B cell (primary cell): Measurements from ENCODE around the gene CAPNS2. TPM values are rescaled to one million over a fixed set of nuclear protein-coding genes. Genes with fewer than 3 reads are reported as not detected.

ENCODE experiments used
- ATAC-seq: fragments of 200-7000 bp; cut with Tn5 transposase; one replicate; pipeline ENCODE4 v1.10.0; 2021; ENCODE audit warnings: low read depth, mild to moderate bottlenecking, moderate number of reproducible peaks, moderate library complexity
- CTCF ChIA-PET: fragments of 350-600 bp; sonication (Branson Sonifier 250); formaldehyde crosslinking; loops from one replicate; lab custom pipeline; 2021; ENCODE audit warnings: antibody characterized with exemption, inconsistent platforms; lab: Charles Lee
- POLR2A ChIA-PET: fragments of 350-600 bp; sonication (Branson Sonifier 250); formaldehyde crosslinking; loops from one replicate; lab custom pipeline; 2021; ENCODE audit warnings: antibody characterized with exemption; lab: Charles Lee
- DNase-seq: peaks from one replicate; pipeline ENCODE4 v3.0.0; 2013
- H2AFZ ChIP-seq: 2 replicates; pipeline ENCODE4 v1.6.1; 2012; ENCODE audit warnings: mild to moderate bottlenecking, low read depth, low read length; ENCODE audit not compliant: insufficient read depth, poor library complexity, severe bottlenecking
- H3K27ac ChIP-seq, 2 donors: 1 replicate in 1 of 2; 2 replicates in 1 of 2; pipeline ENCODE4 v1.5.1; 2012 to 2013; ENCODE audit warnings: low read length in 2 of 2, mild to moderate bottlenecking in 2 of 2, moderate library complexity in 1 of 2
- H3K27me3 ChIP-seq, 4 experiments: fragments of 200-600 bp in 1 of 4; sonication (generic) in 1 of 4; replicated peaks in 1 of 4; 1 replicate in 2 of 4; 2 replicates in 2 of 4; pipeline versions ENCODE4 v1.6.1 to v1.7.0; 2013 to 2016; ENCODE audit warnings: low read length in 3 of 4, mild to moderate bottlenecking in 2 of 4, mixed read lengths in 1 of 4, moderate library complexity in 1 of 4; ENCODE audit not compliant: insufficient read depth in 4 of 4, control insufficient read depth in 3 of 4; ENCODE audit errors: control extremely low read depth in 1 of 4
- H3K36me3 ChIP-seq, 2 experiments: replicated peaks in 1 of 2; 1 replicate in 1 of 2; 2 replicates in 1 of 2; pipeline versions ENCODE4 v1.6.1 to v1.7.1; 2013; ENCODE audit warnings: low read length in 1 of 2; ENCODE audit not compliant: insufficient read depth in 2 of 2, control insufficient read depth in 1 of 2; ENCODE audit errors: control extremely low read depth in 1 of 2, extremely low read depth in 1 of 2
- H3K4me1 ChIP-seq, 2 donors: fragments of 200-600 bp in 1 of 2; sonication (generic) in 1 of 2; 1 replicate in 1 of 2; 2 replicates in 1 of 2; pipeline versions ENCODE4 v1.5.1 to v1.6.1; 2013 to 2017; ENCODE audit warnings: low read length in 2 of 2; ENCODE audit not compliant: control insufficient read depth in 2 of 2, insufficient read depth in 2 of 2
- H3K4me2 ChIP-seq: replicated peaks from 2 replicates; pipeline ENCODE3; 2012; ENCODE audit warnings: mild to moderate bottlenecking, low read depth, low read length; ENCODE audit not compliant: poor library complexity, severe bottlenecking
- H3K4me3 ChIP-seq, 5 experiments: fragments of 200-600 bp in 1 of 5; sonication (generic) in 1 of 5; 1 replicate in 3 of 5; 2 replicates in 2 of 5; pipeline versions ENCODE4 v1.5.1 to v1.7.0; 2011 to 2016; ENCODE audit warnings: low read length in 4 of 5, mild to moderate bottlenecking in 4 of 5, low read depth in 2 of 5, control low read depth in 1 of 5, moderate library complexity in 1 of 5; ENCODE audit not compliant: insufficient read depth in 1 of 5; ENCODE audit errors: control extremely low read depth in 1 of 5, extremely low read depth in 1 of 5
- H3K79me2 ChIP-seq: fragments of 200-600 bp; sonication (generic); one replicate; pipeline ENCODE4 v1.6.0; 2016; ENCODE audit warnings: low read length; ENCODE audit not compliant: control insufficient read depth, insufficient read depth
- H3K9ac ChIP-seq: fragments of 200-600 bp; sonication (generic); 2 replicates; pipeline ENCODE4 v1.6.1; 2017; ENCODE audit warnings: mild to moderate bottlenecking, low read length, moderate library complexity
- H3K9me3 ChIP-seq, 3 donors: one replicate each; pipeline versions ENCODE4 v1.6.1 to v1.7.1; 2013; ENCODE audit warnings: low read length in 2 of 3; ENCODE audit not compliant: control insufficient read depth in 2 of 3, insufficient read depth in 1 of 3; ENCODE audit errors: control extremely low read depth in 1 of 3
- H4K20me1 ChIP-seq: 2 replicates; pipeline ENCODE4 v1.6.0; 2012; ENCODE audit warnings: mild to moderate bottlenecking, low read length; ENCODE audit not compliant: insufficient read depth, control insufficient read depth, poor library complexity, severe bottlenecking
- H3K27ac Mint-ChIP-seq: one replicate; pipeline ENCODE4 v1.8.0; 2021; ENCODE audit warnings: mixed read lengths
- H3K27me3 Mint-ChIP-seq: one replicate; pipeline ENCODE4 v1.8.0; 2021; ENCODE audit warnings: mixed read lengths
- H3K4me1 Mint-ChIP-seq: one replicate; pipeline ENCODE4 v1.8.0; 2021; ENCODE audit warnings: mixed read lengths
- H3K4me3 Mint-ChIP-seq: one replicate; pipeline ENCODE4 v1.8.0; 2021; ENCODE audit warnings: mixed read lengths
- H3K9me3 Mint-ChIP-seq: one replicate; pipeline ENCODE4 v1.8.0; 2022; ENCODE audit warnings: mixed read lengths; ENCODE audit not compliant: insufficient read depth
- EZH2 ChIP-seq: IDR thresholded peaks from 2 replicates; pipeline ENCODE4 v1.6.1; 2012; ENCODE audit warnings: borderline replicate concordance, low read depth, mild to moderate bottlenecking, moderate library complexity, low read length; ENCODE audit not compliant: insufficient read depth, poor library complexity, severe bottlenecking
- WGBS: methylation state at CpG from one replicate; pipeline ENCODE4 v1.1.5; 2013; ENCODE audit warnings: missing lambda C conversion rate; ENCODE audit not compliant: insufficient coverage; 5-methylcytosine and 5-hydroxymethylcytosine counted together
- intact Hi-C: fragments of 100-400 bp; cut with micrococcal nuclease; formaldehyde crosslinking; loops from one replicate; pipeline ENCODE4 v1.10.0; 2022
- polyA plus RNA-seq: library from polyadenylated mRNA; depleted of rRNA; stranded (reverse); fragments of >200 nt; gene quantifications from 2 replicates; pipeline ENCODE4 v1.2.3, GENCODE V29; 2012
- total RNA-seq, 2 donors: library from RNA; stranded (reverse); fragments of 120-200 nt in 1 of 2; gene quantifications; 1 replicate in 1 of 2; 2 replicates in 1 of 2; pipeline versions ENCODE4 v1.2.3 to v1.2.4, GENCODE V29; 2013 to 2022
- TF ChIP-seq, protein P1 (sequence below): fragments of 200-600 bp; IDR thresholded peaks from one replicate; pipeline ENCODE4 v1.8.0; 2022; ENCODE audit warnings: antibody characterized with exemption, mild to moderate bottlenecking

Gene CAPNS2
- total and polyA plus RNA-seq, 2 donors (not counting 1 experiment from before 2014, with no cell fraction given): not detected

DNA sequence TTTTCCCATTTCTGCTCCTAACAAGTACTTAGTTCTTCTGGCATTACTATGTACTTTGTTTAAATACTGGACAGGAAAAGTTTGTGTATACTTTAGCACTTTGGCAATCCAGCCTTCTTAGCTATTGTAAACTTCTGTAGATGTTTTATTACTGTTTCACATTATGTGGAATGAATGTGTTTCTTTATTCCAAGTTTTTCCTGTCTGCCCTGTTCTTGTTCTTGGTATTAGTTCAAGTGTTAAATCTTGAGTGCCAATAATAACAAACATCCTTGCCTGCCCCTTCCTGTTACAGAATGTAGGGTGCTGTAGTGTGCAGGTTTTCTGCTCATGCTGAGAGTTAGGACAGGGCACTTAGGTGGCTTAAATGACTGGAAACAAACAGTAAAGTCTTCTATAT lies 7.3 kb upstream of the CAPNS2 start:
- no peak overlapping the region for H3K4me3 ChIP-seq
- no peaks in the 10 kb centered on the region for H3K79me2 ChIP-seq
- H2AFZ ChIP-seq: no peak overlapping the region
- H3K27me3 ChIP-seq: no peaks in the 10 kb centered on the region
- peaks cover 0 to 2% of the 10 kb centered on the region in 2 experiments for H3K36me3 ChIP-seq
- no peaks in the 10 kb centered on the region for H3K9me3 ChIP-seq
- H3K9ac ChIP-seq: no peak overlapping the region
- no peak for DNase-seq
- ATAC-seq: no peak
- no peak overlapping the region for H3K27ac ChIP-seq
- no peaks in the 10 kb centered on the region for H4K20me1 ChIP-seq
- intact Hi-C loops: no loop called here
- H3K9me3 Mint-ChIP-seq: no peaks in the 10 kb centered on the region
- TF ChIP-seq, protein P1, sequence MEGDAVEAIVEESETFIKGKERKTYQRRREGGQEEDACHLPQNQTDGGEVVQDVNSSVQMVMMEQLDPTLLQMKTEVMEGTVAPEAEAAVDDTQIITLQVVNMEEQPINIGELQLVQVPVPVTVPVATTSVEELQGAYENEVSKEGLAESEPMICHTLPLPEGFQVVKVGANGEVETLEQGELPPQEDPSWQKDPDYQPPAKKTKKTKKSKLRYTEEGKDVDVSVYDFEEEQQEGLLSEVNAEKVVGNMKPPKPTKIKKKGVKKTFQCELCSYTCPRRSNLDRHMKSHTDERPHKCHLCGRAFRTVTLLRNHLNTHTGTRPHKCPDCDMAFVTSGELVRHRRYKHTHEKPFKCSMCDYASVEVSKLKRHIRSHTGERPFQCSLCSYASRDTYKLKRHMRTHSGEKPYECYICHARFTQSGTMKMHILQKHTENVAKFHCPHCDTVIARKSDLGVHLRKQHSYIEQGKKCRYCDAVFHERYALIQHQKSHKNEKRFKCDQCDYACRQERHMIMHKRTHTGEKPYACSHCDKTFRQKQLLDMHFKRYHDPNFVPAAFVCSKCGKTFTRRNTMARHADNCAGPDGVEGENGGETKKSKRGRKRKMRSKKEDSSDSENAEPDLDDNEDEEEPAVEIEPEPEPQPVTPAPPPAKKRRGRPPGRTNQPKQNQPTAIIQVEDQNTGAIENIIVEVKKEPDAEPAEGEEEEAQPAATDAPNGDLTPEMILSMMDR: no peak
- TF ChIP-seq EZH2: no peak
- H3K4me1 ChIP-seq: no peaks in the 10 kb centered on the region
- H3K27me3 Mint-ChIP-seq: peaks cover 3% of the 10 kb centered on the region
- H3K4me1 Mint-ChIP-seq: no peaks in the 10 kb centered on the region
- H3K27ac Mint-ChIP-seq: no peak overlapping the region
- no peak overlapping the region for H3K4me2 ChIP-seq
- ChIA-PET CTCF (no interaction called here), POLR2A (no interaction called here)
- no peak overlapping the region for H3K4me3 Mint-ChIP-seq

DNA sequence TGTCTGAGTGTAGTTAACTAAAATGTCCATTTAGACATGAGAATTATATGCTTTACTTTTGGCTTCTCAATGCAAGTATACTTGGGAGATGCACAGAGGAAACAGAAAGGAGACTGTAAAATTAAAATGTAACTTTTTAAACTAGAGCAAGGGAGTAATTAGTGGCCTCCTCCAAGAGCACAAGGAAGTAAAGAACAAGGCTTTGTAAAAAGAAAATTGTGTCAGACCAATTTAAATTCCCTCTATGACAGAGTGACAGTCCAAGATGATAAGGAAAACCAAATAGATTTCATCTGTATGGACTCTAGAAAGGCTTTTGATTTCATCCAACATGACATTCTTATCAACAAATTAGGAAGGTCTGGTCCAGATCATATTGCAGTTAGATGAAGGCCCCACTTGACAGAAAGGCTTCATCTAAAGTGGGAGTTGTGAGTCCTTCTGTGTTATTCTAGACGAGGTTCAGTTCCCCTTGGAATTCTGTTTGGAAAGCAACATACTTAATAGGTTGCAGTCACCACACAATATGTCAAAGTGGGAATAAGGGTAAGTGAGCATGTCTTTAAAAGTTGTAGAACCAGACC lies 6.5 kb upstream of the CAPNS2 start:
- intact Hi-C loops: no loop called here
- H3K4me3 ChIP-seq: no peak overlapping the region
- no peak overlapping the region for H3K9ac ChIP-seq
- H3K4me1 ChIP-seq: no peaks in the 10 kb centered on the region
- H4K20me1 ChIP-seq: no peaks in the 10 kb centered on the region
- ChIA-PET CTCF (interaction anchor here (0.7 kb wide), 1 partner anchor 11 kb away, joined by 6 read pairs; no protein-coding TSS in a partner anchor), POLR2A (no interaction called here)
- no peak overlapping the region for H2AFZ ChIP-seq
- H3K9me3 ChIP-seq: no peaks in the 10 kb centered on the region
- Mint-ChIP-seq H3K27ac (no peak overlapping the region), H3K9me3 (no peaks in the 10 kb centered on the region), H3K4me3 (no peak overlapping the region), H3K27me3 (peaks cover 3% of the 10 kb centered on the region), H3K4me1 (no peaks in the 10 kb centered on the region)
- H3K4me2 ChIP-seq: no peak overlapping the region
- no peaks in the 10 kb centered on the region for H3K27me3 ChIP-seq
- H3K27ac ChIP-seq: no peak overlapping the region
- no CpG with 5 or more reads among the region's 1 CpG for WGBS
- DNase-seq (no peak), ATAC-seq (no peak)
- TF ChIP-seq, protein P1: no peak
- no peaks in the 10 kb centered on the region for H3K79me2 ChIP-seq
- H3K36me3 ChIP-seq: peaks cover 0 to 2% of the 10 kb centered on the region in 2 experiments
